GM18526 (cell line): ENCODE data around the gene ASIC2.

Experiments used
- POLR2A ChIP-seq: IDR thresholded peaks from 3 replicates; pipeline ENCODE4 v1.6.1; 2011; ENCODE audit not compliant: insufficient read length; ENCODE audit errors: extremely low read depth

ASIC2 gene

DNA sequence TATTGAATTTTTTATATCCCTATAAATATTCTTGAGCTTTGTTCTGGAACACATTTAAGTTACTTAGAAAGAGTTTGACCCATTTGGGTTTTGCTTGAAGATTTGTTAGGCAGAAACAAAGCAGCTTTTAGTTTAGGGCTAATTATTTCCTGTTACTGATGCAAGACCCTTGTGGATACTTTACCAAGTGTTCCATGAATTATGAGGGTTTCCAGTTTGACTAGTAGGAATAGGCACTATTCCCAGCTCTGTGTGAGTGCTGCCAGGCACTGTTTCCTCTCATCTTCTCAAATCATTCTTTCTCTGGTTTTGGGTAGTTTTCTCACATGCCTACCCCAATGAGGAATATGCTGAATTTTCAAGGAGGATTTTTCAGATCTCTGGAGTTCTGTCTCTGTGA lies 221.4 kb downstream of the ASIC2 start:
- TF ChIP-seq POLR2A, result no peak

DNA sequence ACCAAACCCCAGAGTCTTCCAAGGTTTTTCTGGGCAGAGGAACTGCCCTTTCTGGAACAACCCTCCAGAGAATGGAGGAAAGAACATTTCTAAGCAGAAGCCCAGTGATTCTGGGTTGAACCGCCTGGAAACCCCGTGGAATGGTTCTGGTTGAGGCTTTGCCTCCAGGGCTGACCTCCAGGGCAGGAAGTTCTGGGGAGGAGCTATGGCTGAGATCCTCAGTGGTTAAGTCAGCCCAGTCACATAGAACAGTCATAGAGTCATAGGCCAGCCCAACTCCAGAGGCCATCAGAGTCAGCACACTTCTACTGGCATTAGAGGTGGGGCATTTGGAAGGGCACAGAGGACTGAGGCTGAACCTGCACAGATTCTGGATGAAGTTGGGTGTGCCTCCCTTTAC lies 235.5 kb downstream of the ASIC2 start:
- no peak for TF ChIP-seq POLR2A

DNA sequence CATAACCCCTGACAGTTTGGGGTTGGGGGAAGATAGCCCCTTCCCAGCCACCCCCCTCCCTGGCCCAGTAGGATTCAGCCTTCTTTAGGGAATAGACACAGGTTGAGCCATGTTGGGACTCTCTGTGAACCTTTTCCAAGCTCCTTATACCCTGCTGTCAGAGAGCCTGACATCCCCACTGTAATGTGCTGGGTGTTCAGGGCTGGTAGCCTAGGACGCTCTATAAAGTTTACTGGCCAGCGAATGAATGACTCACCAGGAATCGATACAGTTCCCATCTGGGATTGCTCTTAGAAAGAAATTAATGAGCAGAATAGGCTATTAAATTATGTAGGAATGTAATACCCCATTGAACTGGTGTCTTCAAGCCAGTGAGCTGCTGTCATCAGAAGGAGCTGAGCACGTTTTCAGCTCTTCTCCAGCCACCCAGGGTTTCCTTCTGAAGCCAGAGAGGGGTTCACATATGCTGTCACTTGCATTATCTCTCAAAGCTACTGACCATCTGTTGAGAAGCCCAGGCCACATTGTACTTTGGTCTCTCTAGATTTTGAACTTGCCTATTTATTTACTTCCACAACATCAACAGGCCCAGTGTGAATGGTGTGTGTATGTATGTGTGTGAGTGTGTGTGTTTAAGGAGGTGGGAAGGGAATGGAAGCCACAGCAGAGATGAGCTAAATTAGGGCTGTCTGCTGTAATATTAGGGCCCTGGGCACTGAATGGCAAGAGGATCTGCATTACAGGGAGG lies 236.5 kb downstream of the ASIC2 start:
- TF ChIP-seq POLR2A, result no peak

DNA sequence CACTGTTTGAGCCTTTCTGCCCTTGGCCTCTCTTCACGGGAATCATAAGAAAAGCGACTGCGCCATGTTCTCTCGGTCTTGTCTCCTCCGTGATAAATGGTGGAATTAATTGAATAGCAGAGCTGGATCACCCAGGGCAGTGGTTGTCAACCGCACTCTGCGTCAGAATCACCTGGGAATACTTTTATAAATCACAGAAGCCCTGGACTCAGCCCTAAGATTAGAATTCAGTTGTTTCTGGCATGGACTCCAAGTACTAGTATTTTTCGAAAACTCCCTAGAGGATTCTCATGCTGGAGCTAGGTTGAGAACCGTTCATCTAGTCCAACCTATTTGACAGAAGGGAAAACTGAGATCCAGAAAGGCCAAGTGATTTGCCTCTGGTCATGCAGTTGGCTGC lies 237.3 kb downstream of the ASIC2 start:
- no peak for TF ChIP-seq POLR2A

DNA sequence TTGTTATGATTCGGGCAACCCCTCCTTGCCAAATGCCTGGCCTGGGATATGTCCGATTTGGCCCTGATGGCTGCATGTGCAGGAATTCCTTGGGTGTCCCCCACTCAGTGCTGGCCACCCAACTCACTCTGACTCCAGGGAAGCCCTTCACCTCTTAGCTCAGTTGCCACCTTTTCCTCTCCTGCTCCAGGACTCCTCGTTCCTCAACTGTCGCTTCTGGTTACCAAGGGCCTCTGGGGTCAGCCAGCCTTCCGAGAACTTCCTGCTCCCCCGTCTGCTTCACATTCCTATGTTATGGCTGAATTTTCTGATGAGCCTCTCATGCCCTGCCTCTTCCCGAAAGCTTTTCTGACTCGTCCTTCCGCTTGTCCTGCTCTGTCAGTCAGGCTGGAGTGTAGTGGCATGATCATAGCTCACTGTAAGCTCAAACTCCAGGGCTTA lies 237.9 kb downstream of the ASIC2 start:
- no peak for TF ChIP-seq POLR2A

DNA sequence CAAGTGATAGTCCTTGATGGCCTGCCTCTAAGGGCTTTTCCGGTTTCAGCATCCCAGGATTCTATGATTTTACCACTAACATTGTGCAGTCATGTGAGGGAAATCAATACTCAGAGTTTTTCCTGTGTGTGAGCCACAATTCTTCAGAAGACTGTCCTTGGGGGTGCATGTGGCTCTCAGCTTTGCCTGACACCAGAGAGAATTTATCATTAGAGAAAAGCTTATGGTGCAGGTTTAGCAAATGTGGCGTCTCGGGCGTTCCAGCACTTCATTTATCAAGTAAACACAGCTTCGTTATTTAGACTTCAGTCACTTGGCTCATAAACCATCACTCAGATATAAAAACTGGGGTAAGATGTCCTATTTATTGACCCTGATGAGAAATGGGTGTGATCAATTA lies 238.7 kb downstream of the ASIC2 start:
- TF ChIP-seq POLR2A, result no peak

DNA sequence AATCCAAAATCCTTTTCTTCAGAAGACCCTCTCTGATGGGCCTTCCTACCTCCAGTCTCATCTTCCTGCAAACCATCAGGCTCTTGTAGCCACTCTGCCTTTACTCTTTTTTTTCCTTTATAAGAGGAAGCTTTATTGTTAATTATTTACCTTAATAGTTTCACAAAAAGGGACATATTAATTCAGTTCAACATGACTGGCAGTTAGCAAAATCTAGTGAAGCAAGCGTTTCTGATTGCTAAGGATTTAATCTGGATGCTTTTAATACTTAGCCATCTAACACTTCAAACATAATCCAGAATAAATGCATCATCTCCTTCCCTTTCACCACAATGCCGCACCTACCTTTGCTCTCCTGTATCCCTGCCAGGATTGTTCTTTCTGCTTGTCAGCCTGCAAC lies 239.4 kb downstream of the ASIC2 start:
- TF ChIP-seq POLR2A, result no peak

DNA sequence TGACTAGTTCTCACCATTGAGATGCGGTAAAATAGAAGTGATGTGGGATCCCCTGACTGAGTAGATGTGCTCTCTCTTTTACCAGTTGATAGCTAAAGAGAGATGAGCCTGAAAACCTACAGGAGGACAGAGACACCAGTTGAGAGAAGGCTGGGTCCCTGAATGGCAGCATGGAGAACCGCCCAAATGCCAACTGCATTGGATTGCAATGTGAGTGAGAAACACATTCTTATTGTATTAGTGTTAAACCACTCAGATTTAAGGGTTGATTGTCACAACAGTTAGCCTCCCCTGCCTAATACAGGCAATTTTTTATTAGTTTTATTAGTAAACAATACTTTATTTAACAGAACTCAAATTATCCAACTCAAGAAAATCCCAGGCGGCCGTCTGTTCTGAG lies 240.2 kb downstream of the ASIC2 start:
- no peak for TF ChIP-seq POLR2A

DNA sequence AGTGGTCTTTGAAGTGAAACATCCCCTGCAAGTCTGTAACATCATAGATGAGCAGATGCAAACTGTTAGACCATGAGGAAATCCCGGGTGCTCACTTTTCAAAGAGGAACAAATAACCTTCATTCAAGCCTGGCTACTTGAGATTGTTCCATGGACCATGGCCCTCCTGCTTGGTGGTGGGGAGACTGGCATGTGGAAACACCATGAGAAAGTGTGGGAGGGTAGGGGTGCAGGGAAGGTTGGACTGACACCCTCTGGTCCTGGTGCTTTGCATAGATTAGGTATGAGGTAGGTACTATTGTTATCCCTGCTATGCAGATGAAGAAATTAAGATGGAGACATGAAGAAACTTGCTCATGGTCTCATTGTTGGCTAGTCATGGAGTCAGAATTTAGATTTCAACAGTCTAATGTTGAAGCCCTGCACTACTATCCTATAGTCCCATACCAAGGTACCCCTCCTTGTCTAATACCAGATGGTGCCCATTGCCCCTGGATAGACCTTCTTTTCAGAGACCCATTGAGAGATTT lies 242.4 kb downstream of the ASIC2 start:
- TF ChIP-seq POLR2A, result no peak

DNA sequence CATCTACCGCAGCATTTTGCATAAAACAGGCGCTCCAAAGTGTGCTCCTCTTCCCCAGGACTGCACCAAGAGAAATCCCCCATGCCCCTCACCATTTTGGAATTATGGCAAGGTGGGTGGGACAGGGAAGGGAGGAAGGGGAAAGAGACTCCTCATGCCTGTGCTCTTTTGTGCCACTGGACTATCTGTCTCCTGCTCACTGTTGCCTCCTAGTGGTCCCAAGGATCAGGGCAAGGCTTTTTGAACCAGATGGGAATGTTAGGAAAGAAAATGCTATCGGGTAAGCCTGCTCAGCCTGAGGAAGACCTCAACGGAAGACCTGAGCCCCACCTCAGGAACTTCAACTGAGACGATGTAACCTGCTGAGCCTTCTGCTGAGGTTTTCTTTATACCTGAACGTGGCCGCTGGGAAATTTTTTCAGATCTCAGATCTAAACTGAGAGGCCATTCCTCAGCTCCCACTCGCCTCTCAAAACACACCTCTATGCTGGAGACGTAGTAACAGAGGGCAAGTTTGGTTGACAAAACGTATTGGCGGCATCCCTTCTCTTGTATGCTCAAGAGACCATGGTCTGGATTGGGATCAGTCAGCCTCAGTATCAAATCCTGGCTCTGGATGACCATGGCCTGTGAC lies 243.2 kb downstream of the ASIC2 start:
- TF ChIP-seq POLR2A, result no peak

DNA sequence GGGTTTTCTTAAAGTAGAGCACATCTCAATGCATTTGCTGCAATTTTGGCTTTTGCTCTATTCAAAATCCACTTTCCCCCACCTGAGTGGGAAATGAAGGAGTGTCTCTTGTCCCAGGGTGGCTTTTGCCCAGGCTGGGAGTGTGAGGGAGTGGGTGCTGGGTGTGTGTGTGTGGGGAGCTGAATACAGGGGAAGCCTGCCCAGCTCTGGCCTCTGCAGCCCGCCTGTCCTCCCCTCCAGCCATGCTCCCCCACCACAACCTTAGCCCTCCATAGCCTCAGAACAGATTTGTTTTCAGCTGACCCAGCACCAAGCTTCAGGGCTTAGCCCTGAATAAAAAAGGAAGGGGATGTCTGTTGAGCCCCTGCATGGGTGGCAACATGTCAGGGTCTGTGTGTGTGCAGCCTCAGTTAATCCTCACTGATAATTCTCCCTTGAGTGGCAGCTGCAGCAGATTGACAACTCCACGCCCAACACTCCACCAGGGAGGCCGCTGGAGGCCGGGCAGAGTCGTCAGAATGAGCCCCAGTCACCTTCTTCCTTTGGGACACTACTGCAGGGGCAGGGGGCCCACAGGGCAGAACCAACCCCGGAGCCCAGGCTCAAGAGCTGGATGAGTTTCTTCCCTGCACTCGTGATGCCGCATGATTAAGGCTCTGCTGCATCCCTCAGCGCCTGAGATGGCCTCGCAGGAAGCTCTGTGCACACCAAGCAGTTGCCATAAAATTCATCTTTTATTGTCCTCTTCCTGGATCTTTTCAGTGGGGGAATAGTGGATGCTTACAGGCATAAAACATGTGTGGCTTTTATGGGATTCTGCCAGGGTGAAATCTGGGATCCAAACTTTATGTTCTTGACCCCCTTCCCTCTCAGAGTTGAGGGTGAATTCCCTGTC lies 246.5 kb downstream of the ASIC2 start:
- TF ChIP-seq POLR2A, result no peak

DNA sequence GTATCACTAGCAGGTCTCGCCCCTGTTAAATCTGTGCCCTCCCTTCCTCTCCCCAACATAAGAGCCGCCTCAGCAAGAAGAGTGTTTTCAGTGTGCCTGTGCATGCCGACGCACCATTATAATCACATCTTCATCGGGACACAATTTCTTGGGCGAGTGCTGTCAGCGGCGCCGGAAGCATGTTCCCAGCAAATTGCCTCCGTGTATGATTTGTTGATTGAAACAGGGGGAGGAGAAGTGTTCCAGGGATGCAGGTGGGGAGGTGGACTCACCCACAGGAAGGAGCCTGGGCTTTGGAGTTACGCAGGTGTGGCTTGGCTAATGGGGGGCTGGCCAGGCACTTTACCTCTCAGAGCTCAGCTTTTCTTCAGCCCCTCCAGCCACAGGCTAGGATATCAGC lies 247.9 kb downstream of the ASIC2 start:
- no peak for TF ChIP-seq POLR2A

DNA sequence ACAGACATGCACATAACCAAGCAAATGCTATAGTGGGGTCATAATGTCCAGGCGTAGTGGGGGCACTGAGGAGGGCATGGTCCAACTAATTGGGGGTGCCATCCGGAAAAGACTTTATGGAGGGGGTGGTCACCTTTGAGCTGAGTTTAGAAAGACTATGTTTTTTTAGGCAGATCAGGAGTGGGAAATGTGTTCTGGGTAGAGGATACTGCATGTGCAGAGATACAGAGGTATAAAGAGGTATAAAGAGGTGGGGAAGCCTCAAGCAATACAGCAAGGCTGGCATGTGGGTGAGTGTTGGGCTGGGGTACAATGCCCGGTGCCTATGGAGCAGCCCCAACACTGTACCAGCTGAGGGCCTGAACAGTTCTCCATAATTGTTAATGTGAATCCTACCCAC lies 248.3 kb downstream of the ASIC2 start:
- TF ChIP-seq POLR2A, result no peak

DNA sequence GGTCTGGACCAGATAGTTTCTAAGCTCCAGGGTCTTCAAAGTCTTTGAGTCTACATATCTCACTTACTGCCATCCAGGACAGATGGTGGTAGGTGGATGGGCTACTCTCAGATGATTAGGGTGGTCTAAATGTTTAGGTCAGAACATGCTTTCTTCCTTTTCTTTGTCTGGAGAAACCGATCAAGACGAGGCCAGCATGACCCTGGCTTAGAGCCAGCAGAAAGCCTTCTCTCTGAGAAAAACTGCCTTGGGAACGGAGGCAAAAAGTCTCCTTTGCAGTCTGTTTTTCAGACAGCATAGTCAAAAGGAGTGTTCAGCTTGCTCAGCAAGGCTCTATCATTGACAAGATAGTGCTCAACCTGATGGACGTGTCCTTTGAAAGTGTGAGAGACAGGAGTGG lies 252.6 kb downstream of the ASIC2 start:
- no peak for TF ChIP-seq POLR2A

DNA sequence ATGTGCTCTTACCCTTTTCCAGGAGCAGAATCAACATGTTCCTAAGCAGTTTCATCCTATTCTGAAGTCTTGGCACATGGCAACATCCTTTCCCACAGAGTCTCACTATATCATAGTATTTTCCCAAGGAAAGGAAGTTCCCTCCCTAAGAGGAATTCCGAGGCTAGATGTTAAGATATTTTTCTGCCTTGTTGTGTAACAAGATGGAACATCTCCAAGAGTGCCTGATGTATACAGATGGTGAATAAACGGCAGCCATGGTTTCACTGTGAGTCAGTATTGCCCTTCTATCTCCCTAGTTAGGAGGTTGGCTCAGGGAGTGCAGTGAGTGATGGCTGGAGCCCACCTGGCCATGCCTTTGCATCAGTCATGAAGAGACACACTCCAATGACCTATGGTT lies 253.2 kb downstream of the ASIC2 start:
- no peak for TF ChIP-seq POLR2A

DNA sequence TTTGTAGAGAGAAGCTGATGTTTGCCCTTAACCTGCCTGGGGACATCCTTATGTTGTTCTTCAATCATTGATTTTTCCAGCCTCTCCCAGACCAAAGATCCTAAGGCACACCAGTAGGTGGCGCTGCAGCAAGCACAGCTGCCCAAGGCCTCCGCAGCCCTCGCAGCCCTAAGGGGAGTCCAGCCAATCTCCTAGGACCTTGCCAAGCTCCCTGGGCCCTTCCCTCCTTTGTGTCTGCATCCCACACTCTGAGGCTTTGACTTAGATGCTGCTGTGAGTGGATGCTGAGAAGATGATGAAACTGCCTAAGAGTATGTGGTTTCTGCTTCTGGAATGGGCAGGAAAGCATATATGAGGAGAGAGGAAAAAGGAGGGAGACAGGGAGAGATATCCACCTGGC lies 254.4 kb downstream of the ASIC2 start:
- TF ChIP-seq POLR2A, result no peak

DNA sequence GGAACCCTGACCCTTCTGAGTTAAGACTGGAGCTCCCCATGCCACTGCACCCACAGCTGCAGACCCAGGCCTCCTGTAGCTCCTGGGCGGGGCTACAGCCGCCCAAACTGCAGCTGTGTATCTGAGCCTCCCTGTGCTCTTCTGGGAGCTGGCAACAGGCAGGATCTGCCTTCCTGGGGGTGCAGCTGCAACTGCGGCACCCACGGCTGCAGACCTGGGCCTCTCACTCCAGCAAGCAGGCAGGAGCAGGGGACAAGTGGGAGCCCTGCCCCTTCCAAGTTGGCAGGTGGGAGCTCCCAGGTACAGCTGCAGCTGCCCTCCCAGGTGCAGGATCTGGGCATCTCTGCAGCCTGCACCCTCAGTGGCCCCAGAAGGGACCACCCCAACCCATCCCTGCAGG lies 259.9 kb downstream of the ASIC2 start:
- no peak for TF ChIP-seq POLR2A
